A673 (cell line): ENCODE measurements around the gene RPTOR.

Experiments
- CTCF ChIP-seq: fragments of 300-800, 200-600 bp; sonication (generic); conservative IDR thresholded peaks from 2 replicates; pipeline ENCODE4 v1.5.1; 2017; ENCODE audit warnings: low read depth, mild to moderate bottlenecking, antibody characterized with exemption, low read length, moderate library complexity, mixed read lengths
- EZH2 ChIP-seq: fragments of 200-600 bp; sonication (generic); IDR thresholded peaks from 2 replicates; pipeline ENCODE4 v1.6.1; 2017; ENCODE audit warnings: borderline replicate concordance, low read depth, mild to moderate bottlenecking, mixed read lengths, antibody characterized with exemption, low read length; ENCODE audit not compliant: poor library complexity, severe bottlenecking

GRCh38 chr17:80499560-80499959 is 45.1 kb upstream of the RPTOR start:
- TF ChIP-seq EZH2 (no peak), CTCF (no peak)
